Kidney (tissue), 14 donors: ENCODE data around the gene RSPH1. TPM values are rescaled to one million over a fixed set of nuclear protein-coding genes. Genes with fewer than 3 reads are reported as not detected.

Experiments used
- DNase-seq, 5 donors: peaks; one replicate each; pipeline ENCODE4 v3.0.0-alpha.2; 2013 to 2020
- FAIRE-seq: peaks from 2 replicates; lab custom pipeline; 2012; peaks lifted over from hg19 to GRCh38; lab: Jason Lieb, UNC
- H3K27ac ChIP-seq, 2 donors: one replicate each; pipeline ENCODE4 v1.7.0; 2013; ENCODE audit warnings: low read depth in 2 of 2, low read length in 2 of 2, inconsistent platforms in 1 of 2
- H3K27me3 ChIP-seq: one replicate; pipeline ENCODE4 v1.7.1; 2013; ENCODE audit warnings: low read length, inconsistent platforms; ENCODE audit not compliant: control insufficient read depth, insufficient read depth
- H3K36me3 ChIP-seq, 3 donors: one replicate each; pipeline versions ENCODE4 v1.7.0 to v1.7.1; 2013; ENCODE audit warnings: low read length in 3 of 3, control low read depth in 1 of 3, inconsistent platforms in 1 of 3; ENCODE audit not compliant: insufficient read depth in 3 of 3, control insufficient read depth in 2 of 3
- H3K4me1 ChIP-seq, 3 donors: one replicate each; pipeline versions ENCODE4 v1.7.0 to v1.7.1; 2013; ENCODE audit warnings: low read length in 3 of 3, inconsistent platforms in 1 of 3, low read depth in 1 of 3; ENCODE audit not compliant: control insufficient read depth in 2 of 3, insufficient read depth in 2 of 3
- H3K4me3 ChIP-seq, 3 donors: one replicate each; pipeline versions ENCODE4 v1.7.0 to v1.8.1; 2013; ENCODE audit warnings: low read length in 3 of 3, control low read depth in 1 of 3, inconsistent platforms in 1 of 3
- H3K9ac ChIP-seq, 3 donors: one replicate each; pipeline versions ENCODE4 v1.7.0 to v1.7.1; 2013; ENCODE audit warnings: low read length in 3 of 3, control low read depth in 1 of 3, inconsistent platforms in 1 of 3
- H3K9me3 ChIP-seq, 3 donors: one replicate each; pipeline versions ENCODE4 v1.7.0 to v1.7.1; 2013; ENCODE audit warnings: low read length in 3 of 3, control low read depth in 1 of 3, inconsistent platforms in 1 of 3; ENCODE audit not compliant: control insufficient read depth in 2 of 3, insufficient read depth in 1 of 3
- CTCF ChIP-seq: IDR thresholded peaks from 3 replicates; pipeline ENCODE4 v1.5.1; 2012; ENCODE audit warnings: mild to moderate bottlenecking, moderate library complexity, borderline replicate concordance; ENCODE audit not compliant: insufficient read depth; ENCODE audit errors: extremely low read depth
- intact Hi-C: fragments of 100-400 bp; cut with DNase I; formaldehyde crosslinking; loops from one replicate; pipeline ENCODE4 v1.11.1; 2022
- polyA plus RNA-seq: library from polyadenylated mRNA; stranded (reverse); fragments of 350-450 nt; fragmentation: Illumina TruSeq; extraction: RNeasy Lipid Tissue Mini Kit (QIAGEN cat#74804); gene quantifications from one replicate; pipeline ENCODE4 v1.2.3, GENCODE V29; 2014; ENCODE audit warnings: low read depth, low replicate concordance; ENCODE audit not compliant: insufficient read depth
- total RNA-seq: library from RNA; stranded (reverse); fragmentation: NEBNext Ultra II Directional; extraction: Animal tissue kit (Norgen Biotek cat#: 25700); gene quantifications from one replicate; pipeline ENCODE4 v1.2.1, GENCODE V29; 2021
- donor health status: control.
- donor health status: control.
- donor health status: control.
- donor health status: control.
- donor health status: control.
- donor health status: DM: yes; HTN: yes; CAD: no.
- donor health status: Normal renal cell carcinoma (clear cell type).

Gene RSPH1
- total and polyA plus RNA-seq, 2 donors from 2014 or later, result 12.0 to 13.0 TPM

GRCh38 chr21:42427809-42428419, 68.1 kb downstream of the RSPH1 start:
- Histone ChIP-seq H3K27ac (no peak overlapping the region), H3K9ac (no peak overlapping the region), H3K9me3 (peaks cover 0 to 8% (median 5%) of the 10 kb centered on the region in 3 donors), H3K36me3 (no peaks in the 10 kb centered on the region), H3K4me3 (no peak overlapping the region), H3K4me1 (no peaks in the 10 kb centered on the region), H3K27me3 (no peaks in the 10 kb centered on the region)
- peak in 1 of 5 donors; percentile 48 for DNase-seq
- TF ChIP-seq CTCF, result no peak
- FAIRE-seq, result no peak
- intact Hi-C loops, result no loop called here

- intact Hi-C loops, result no loop called here
- Histone ChIP-seq H3K4me1 (no peaks in the 10 kb centered on the region), H3K9me3 (peaks cover 0 to under 1% (median 0%) of the 10 kb centered on the region in 3 donors), H3K36me3 (no peaks in the 10 kb centered on the region), H3K4me3 (no peak overlapping the region), H3K9ac (no peak overlapping the region), H3K27me3 (no peaks in the 10 kb centered on the region), H3K27ac (no peak overlapping the region)
- FAIRE-seq, result no peak
- no peak for TF ChIP-seq CTCF
- peak in 1 of 5 donors; percentile 66 for DNase-seq
These were observed 69.0 kb downstream of the RSPH1 start for GRCh38 chr21:42426876-42427480.

- Histone ChIP-seq H3K4me1 (no peaks in the 10 kb centered on the region), H3K9me3 (no peaks in the 10 kb centered on the region), H3K27ac (no peak overlapping the region), H3K36me3 (no peaks in the 10 kb centered on the region), H3K9ac (no peak overlapping the region), H3K4me3 (no peak overlapping the region), H3K27me3 (no peaks in the 10 kb centered on the region)
- DNase-seq (no peak), FAIRE-seq (no peak)
- no peak for TF ChIP-seq CTCF
- intact Hi-C loops, result no loop called here
These were observed 69.6 kb downstream of the RSPH1 start for GRCh38 chr21:42426424-42426823.
